Spleen (tissue), 7 donors: ENCODE measurements around the gene GIGYF2.

Experiments
- CTCF ChIP-seq, 11 experiments: fragments of 200-600 bp in 7 of 11; fragments of 450-650 bp in 4 of 11; sonication (generic) in 4 of 11; IDR thresholded peaks in 8 of 11; conservative IDR thresholded peaks in 3 of 11; 1 replicate in 7 of 11; 2 replicates in 4 of 11; pipeline versions ENCODE4 v1.4.0 to v1.8.0; 2016 to 2021; ENCODE audit warnings: antibody characterized with exemption in 11 of 11, inconsistent platforms in 4 of 11, mild to moderate bottlenecking in 1 of 11
- POLR2A ChIP-seq, 3 donors: fragments of 450-650 bp; IDR thresholded peaks; one replicate each; pipeline ENCODE4 v1.5.1; 2017; ENCODE audit warnings: antibody characterized with exemption in 3 of 3, mild to moderate bottlenecking in 1 of 3
- POLR2AphosphoS5 ChIP-seq, 3 donors: sonication (generic); formaldehyde crosslinking; IDR thresholded peaks; one replicate each; pipeline ENCODE4 v1.5.1; 2017; ENCODE audit warnings: antibody characterized with exemption in 3 of 3
- donor health status: DM: no; HTN: no; CAD: no; lungs with moderate emphysema.
- donor health status: DM: no; HTN: no; CAD: no.
- donor health status: DM: no; HTN: no; CAD: no.

DNA sequence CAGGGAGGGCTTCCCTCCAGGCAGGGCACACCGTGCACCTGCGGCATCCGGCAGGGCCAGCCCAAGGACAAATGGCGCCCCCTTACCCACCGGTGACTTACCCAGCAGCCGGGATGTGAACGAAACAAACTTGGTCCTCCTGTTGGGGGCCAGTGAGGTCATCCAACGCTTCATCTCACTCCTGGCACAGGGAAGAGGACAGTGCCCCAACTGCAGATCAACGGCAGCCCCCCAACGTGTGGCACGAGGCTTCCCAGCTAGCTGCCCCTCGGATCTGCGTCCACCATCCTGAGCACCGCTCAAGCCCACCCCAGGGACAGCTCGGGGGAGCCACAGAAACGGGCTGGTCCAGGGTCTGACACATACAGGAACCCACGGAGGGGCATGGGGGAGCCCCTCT is 185.0 kb downstream of the GIGYF2 start:
- TF ChIP-seq CTCF (IDR thresholded peaks at IDR 0.05 in 8 of 11, conservative IDR thresholded peaks at IDR 0.05 in 3 of 11), result no peak
- no peak for TF ChIP-seq POLR2A (IDR thresholded peaks at IDR 0.05)
- TF ChIP-seq POLR2AphosphoS5 (IDR thresholded peaks at IDR 0.05), result no peak
